GM12891 (cell line): ENCODE results near the gene ASB4.

Experiments used
- POLR2A ChIP-seq: IDR thresholded peaks from 2 replicates; pipeline ENCODE4 v1.6.1; 2011; ENCODE audit warnings: low read depth, low read length, control low read depth
- POLR2AphosphoS5 ChIP-seq: IDR thresholded peaks from 2 replicates; pipeline ENCODE4 v1.6.1; 2011; ENCODE audit warnings: low read depth, low read length, control low read depth
- POU2F2 ChIP-seq: IDR thresholded peaks from 2 replicates; pipeline ENCODE4 v1.6.1; 2011; ENCODE audit warnings: low read depth, mild to moderate bottlenecking, control low read depth, low read length, moderate library complexity
- SPI1 ChIP-seq: IDR thresholded peaks from 2 replicates; pipeline ENCODE4 v1.6.1; 2011; ENCODE audit warnings: low read depth, low read length, control low read depth
- TAF1 ChIP-seq: IDR thresholded peaks from 2 replicates; pipeline ENCODE4 v1.6.1; 2011; ENCODE audit warnings: low read depth, low read length, control low read depth

GRCh38 chr7:95556777-95557176 is 71.0 kb downstream of the ASB4 start:
- TF ChIP-seq POLR2AphosphoS5 (no peak), POLR2A (no peak), TAF1 (no peak), POU2F2 (no peak), SPI1 (no peak)
